ENCODE results near the gene MREG. TPM values are rescaled to one million over a fixed set of nuclear protein-coding genes. Genes with fewer than 3 reads are reported as not detected.

MREG gene
- total and polyA plus RNA-seq, 7 donors, result 0.99 to 8.8 (median 1.5) TPM

DNA sequence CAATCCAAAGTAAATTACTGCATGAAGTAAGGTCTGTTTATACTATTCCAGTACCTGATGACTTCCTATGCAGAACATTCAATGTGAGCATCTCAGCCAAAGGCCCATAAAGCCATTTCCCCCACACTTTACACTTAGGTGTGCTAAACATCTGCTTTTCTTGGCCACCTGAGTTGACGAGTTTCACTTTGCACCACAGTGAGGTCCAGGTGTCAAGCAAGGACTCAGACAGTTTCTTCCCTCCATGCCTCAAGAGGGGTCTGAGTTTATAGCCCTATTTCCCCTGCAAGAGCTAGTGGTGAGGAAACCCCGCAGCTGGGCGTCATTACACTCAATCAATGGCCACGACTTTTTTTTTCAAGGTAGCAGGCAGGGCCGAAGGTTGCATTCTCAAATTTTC lies 107.7 kb downstream of the MREG start:
- no peaks in the 10 kb centered on the region for H3K36me3 ChIP-seq
- intact Hi-C loops (cut with DNase I), result no loop called here
- H3K27me3 ChIP-seq, result no peaks in the 10 kb centered on the region
- TF ChIP-seq, protein P1, sequence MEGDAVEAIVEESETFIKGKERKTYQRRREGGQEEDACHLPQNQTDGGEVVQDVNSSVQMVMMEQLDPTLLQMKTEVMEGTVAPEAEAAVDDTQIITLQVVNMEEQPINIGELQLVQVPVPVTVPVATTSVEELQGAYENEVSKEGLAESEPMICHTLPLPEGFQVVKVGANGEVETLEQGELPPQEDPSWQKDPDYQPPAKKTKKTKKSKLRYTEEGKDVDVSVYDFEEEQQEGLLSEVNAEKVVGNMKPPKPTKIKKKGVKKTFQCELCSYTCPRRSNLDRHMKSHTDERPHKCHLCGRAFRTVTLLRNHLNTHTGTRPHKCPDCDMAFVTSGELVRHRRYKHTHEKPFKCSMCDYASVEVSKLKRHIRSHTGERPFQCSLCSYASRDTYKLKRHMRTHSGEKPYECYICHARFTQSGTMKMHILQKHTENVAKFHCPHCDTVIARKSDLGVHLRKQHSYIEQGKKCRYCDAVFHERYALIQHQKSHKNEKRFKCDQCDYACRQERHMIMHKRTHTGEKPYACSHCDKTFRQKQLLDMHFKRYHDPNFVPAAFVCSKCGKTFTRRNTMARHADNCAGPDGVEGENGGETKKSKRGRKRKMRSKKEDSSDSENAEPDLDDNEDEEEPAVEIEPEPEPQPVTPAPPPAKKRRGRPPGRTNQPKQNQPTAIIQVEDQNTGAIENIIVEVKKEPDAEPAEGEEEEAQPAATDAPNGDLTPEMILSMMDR (IDR thresholded peaks at IDR 0.05), result no peak
- no peaks in the 10 kb centered on the region for H3K9me3 ChIP-seq
- no peak for DNase-seq
- no peak overlapping the region for H3K27ac ChIP-seq
- WGBS, 2 donors, result 68 to 87% methylated on average over 5 of the region's 5 CpGs
- H3K4me1 ChIP-seq, result no peaks in the 10 kb centered on the region
- H3K4me3 ChIP-seq, result no peak overlapping the region

DNA sequence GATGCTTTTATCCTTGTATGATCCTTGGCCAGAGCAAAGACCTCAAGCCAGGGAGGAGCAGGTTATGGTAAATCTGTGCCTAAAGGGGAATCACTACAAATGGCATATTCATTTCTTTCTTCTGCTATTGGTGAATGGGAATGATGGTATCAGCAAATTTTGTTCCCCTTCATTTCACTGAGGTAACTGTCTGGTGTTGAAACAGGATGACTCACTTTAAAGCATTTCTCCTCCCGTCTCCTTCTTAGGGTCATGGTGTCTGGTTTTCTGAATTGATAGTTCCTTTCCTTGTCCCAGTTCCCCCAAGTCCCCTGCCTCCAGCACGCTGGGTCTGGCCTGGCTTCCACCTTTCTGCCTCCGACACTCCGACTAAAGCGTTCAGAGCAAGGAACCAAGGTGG lies 109.2 kb downstream of the MREG start:
- no peak overlapping the region for H3K27ac ChIP-seq
- no peak overlapping the region for H3K4me3 ChIP-seq
- intact Hi-C loops (cut with DNase I), result no loop called here
- no peaks in the 10 kb centered on the region for H3K4me1 ChIP-seq
- no peaks in the 10 kb centered on the region for H3K9me3 ChIP-seq
- 89 to 91% methylated on average over 5 of the region's 5 CpGs for WGBS, 2 donors
- no peaks in the 10 kb centered on the region for H3K27me3 ChIP-seq
- no peak for DNase-seq
- TF ChIP-seq POLR2AphosphoS5 (IDR thresholded peaks at IDR 0.05) (no peak), POLR2A (IDR thresholded peaks at IDR 0.05) (no peak), EP300 (IDR thresholded peaks at IDR 0.05) (no peak)
- TF ChIP-seq, protein P1 (IDR thresholded peaks at IDR 0.05), result no peak
- no peaks in the 10 kb centered on the region for H3K36me3 ChIP-seq

DNA sequence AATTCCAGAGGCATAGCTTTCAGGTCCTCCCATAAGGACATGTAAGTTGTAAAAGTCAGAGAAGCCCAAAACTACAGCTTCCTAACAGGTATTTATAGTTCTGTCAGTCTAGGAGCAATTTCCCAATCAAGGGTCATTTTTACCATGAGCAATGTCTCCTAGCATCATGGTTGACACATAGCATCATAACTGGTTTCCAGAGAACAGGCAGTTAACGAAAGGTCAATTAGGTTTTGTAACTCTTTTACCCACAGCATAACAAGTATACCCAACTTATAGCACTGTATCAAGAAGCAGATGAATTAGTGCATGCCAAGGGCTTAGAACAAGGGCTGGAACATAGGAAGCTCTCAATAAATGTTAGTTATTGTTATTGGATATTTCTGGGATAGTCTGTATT lies 110.1 kb downstream of the MREG start:
- no peaks in the 10 kb centered on the region for H3K36me3 ChIP-seq
- no peaks in the 10 kb centered on the region for H3K4me1 ChIP-seq
- TF ChIP-seq, protein P1 (IDR thresholded peaks at IDR 0.05), result no peak
- TF ChIP-seq POLR2A (IDR thresholded peaks at IDR 0.05) (no peak), EP300 (IDR thresholded peaks at IDR 0.05) (no peak)
- no peak overlapping the region for H3K4me3 ChIP-seq
- intact Hi-C loops (cut with DNase I), result no loop called here
- DNase-seq, result no peak
- WGBS, 2 donors, result 85 to 92% methylated on average over 1 of the region's 1 CpG
- H3K27ac ChIP-seq, result no peak overlapping the region
- no peaks in the 10 kb centered on the region for H3K27me3 ChIP-seq
- H3K9me3 ChIP-seq, result no peaks in the 10 kb centered on the region

DNA sequence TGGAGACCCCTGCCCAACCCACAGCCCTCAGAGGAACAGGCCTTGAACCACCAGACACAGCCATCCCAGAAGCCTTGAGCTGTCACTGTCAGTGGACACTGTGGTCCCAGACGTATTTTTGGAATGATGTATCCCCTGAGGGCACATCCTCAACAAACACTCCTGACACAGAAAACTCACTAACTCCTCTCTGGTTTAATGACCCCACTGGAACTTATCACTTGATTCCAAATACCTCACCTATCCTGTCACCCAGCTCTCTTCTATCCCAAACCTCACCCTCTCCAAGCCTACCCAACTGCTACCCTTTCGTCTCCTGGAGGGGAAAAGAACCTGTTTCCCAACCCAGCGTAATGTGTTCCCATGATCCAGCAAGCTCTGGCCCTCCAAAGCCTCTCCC lies 111.6 kb downstream of the MREG start:
- no peak for TF ChIP-seq POLR2AphosphoS5 (IDR thresholded peaks at IDR 0.05)
- no peak for TF ChIP-seq POLR2A (IDR thresholded peaks at IDR 0.05)
- TF ChIP-seq, protein P1 (IDR thresholded peaks at IDR 0.05), result no peak
- TF ChIP-seq EP300 (IDR thresholded peaks at IDR 0.05), result no peak
- H3K4me3 ChIP-seq, result no peak overlapping the region
- H3K36me3 ChIP-seq, result no peaks in the 10 kb centered on the region
- no peaks in the 10 kb centered on the region for H3K9me3 ChIP-seq
- no peak overlapping the region for H3K27ac ChIP-seq
- H3K4me1 ChIP-seq, result no peaks in the 10 kb centered on the region
- no peak for DNase-seq
- H3K27me3 ChIP-seq, result no peaks in the 10 kb centered on the region
- WGBS, 2 donors, result 76 to 94% methylated on average over 3 of the region's 3 CpGs
- intact Hi-C loops (cut with DNase I), result no loop called here

DNA sequence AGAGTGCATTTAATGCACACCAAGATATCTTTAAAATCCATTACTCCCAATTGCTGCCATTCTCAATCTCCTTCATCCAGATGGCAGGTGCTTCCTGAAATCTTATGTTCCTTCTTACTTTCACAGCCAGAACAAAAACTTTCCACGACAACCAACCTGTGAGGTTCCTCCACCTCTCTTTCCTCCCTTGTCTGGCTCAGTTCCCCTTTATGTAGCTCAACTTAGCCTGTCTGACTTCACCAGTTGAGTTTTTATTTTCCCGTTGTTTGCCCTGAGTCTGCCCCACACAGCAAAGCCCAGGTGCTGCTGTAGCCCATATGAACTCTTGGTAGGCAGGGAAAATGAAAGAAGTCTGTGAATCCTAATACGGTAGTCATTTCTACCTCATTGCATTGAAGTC lies 112.5 kb downstream of the MREG start:
- no peak for DNase-seq
- no peaks in the 10 kb centered on the region for H3K36me3 ChIP-seq
- intact Hi-C loops (cut with DNase I), result no loop called here
- H3K27me3 ChIP-seq, result no peaks in the 10 kb centered on the region
- TF ChIP-seq POLR2AphosphoS5 (IDR thresholded peaks at IDR 0.05), result no peak
- TF ChIP-seq EP300 (IDR thresholded peaks at IDR 0.05), result no peak
- TF ChIP-seq POLR2A (IDR thresholded peaks at IDR 0.05), result no peak
- TF ChIP-seq, protein P1 (IDR thresholded peaks at IDR 0.05), result no peak
- no peaks in the 10 kb centered on the region for H3K9me3 ChIP-seq
- 51 to 86% methylated on average over 3 of the region's 3 CpGs for WGBS, 2 donors
- H3K27ac ChIP-seq, result no peak overlapping the region
- H3K4me3 ChIP-seq, result no peak overlapping the region
- H3K4me1 ChIP-seq, result no peaks in the 10 kb centered on the region

All from sigmoid colon (tissue), 7 donors.